H9 (cell line): ENCODE measurements around the gene ZNF609. TPM values are rescaled to one million over a fixed set of nuclear protein-coding genes. Genes with fewer than 3 reads are reported as not detected.

Experiments used
- DNase-seq: peaks from one replicate; pipeline ENCODE4 v3.0.0-alpha.2; 2017
- H2AFZ ChIP-seq: one replicate; pipeline ENCODE4 v1.6.1; 2013; ENCODE audit warnings: mild to moderate bottlenecking, low read length, control low read depth, moderate library complexity
- H2AK5ac ChIP-seq: 2 replicates; pipeline ENCODE4 v1.6.1; 2013; ENCODE audit warnings: low read length, control low read depth, mixed read lengths; ENCODE audit not compliant: insufficient read length
- H2BK120ac ChIP-seq: one replicate; pipeline ENCODE4 v1.6.1; 2013; ENCODE audit warnings: low read depth, mild to moderate bottlenecking, low read length, control low read depth, inconsistent platforms; ENCODE audit not compliant: poor library complexity, severe bottlenecking
- H2BK12ac ChIP-seq: 2 replicates; pipeline ENCODE4 v1.6.1; 2013; ENCODE audit warnings: low read length, control low read depth, mixed read lengths, low read depth; ENCODE audit not compliant: insufficient read length
- H2BK15ac ChIP-seq: 2 replicates; pipeline ENCODE4 v1.6.1; 2013; ENCODE audit warnings: low read depth, low read length, control low read depth
- H2BK20ac ChIP-seq: one replicate; pipeline ENCODE4 v1.6.1; 2013; ENCODE audit warnings: low read depth, mild to moderate bottlenecking, low read length, control low read depth, inconsistent platforms; ENCODE audit not compliant: poor library complexity, severe bottlenecking
- H2BK5ac ChIP-seq: 2 replicates; pipeline ENCODE4 v1.6.1; 2013; ENCODE audit warnings: low read length, control low read depth, mixed read lengths; ENCODE audit not compliant: insufficient read length
- H3K14ac ChIP-seq: 2 replicates; pipeline ENCODE4 v1.6.1; 2013; ENCODE audit warnings: low read length, control low read depth; ENCODE audit not compliant: insufficient read depth
- H3K18ac ChIP-seq: 2 replicates; pipeline ENCODE4 v1.6.1; 2013; ENCODE audit warnings: low read depth, mild to moderate bottlenecking, mixed read lengths, low read length, control low read depth; ENCODE audit not compliant: insufficient read length
- H3K23ac ChIP-seq: 2 replicates; pipeline ENCODE4 v1.6.1; 2013; ENCODE audit warnings: low read length, control low read depth, mixed read lengths, low read depth; ENCODE audit not compliant: insufficient read length
- H3K23me2 ChIP-seq: 2 replicates; pipeline ENCODE4 v1.6.1; 2013; ENCODE audit warnings: low read depth, mild to moderate bottlenecking, mixed read lengths, low read length, control low read depth; ENCODE audit not compliant: insufficient read length, poor library complexity, severe bottlenecking
- H3K27ac ChIP-seq: 2 replicates; pipeline ENCODE4 v1.5.1; 2013; ENCODE audit warnings: low read length, control low read depth, mixed read lengths, low read depth; ENCODE audit not compliant: insufficient read length
- H3K27me3 ChIP-seq: 2 replicates; pipeline ENCODE4 v1.6.1; 2013; ENCODE audit warnings: low read length, control low read depth, inconsistent platforms; ENCODE audit not compliant: insufficient read depth
- H3K4ac ChIP-seq: 2 replicates; pipeline ENCODE4 v1.6.1; 2013; ENCODE audit warnings: low read depth, mild to moderate bottlenecking, control low read depth, inconsistent platforms, low read length, moderate library complexity
- H3K4me1 ChIP-seq: 2 replicates; pipeline ENCODE4 v1.6.1; 2013; ENCODE audit warnings: low read length, control low read depth, inconsistent platforms; ENCODE audit not compliant: insufficient read depth
- H3K4me2 ChIP-seq: 2 replicates; pipeline ENCODE4 v1.6.1; 2013; ENCODE audit warnings: low read length, control low read depth, mixed read lengths; ENCODE audit not compliant: insufficient read length, insufficient read depth
- H3K56ac ChIP-seq: 2 replicates; pipeline ENCODE4 v1.6.1; 2013; ENCODE audit warnings: low read depth, mild to moderate bottlenecking, mixed read lengths, low read length, control low read depth; ENCODE audit not compliant: insufficient read length
- H3K79me1 ChIP-seq: 2 replicates; pipeline ENCODE4 v1.6.1; 2013; ENCODE audit warnings: low read depth, mild to moderate bottlenecking, moderate library complexity, low read length, control low read depth, inconsistent platforms; ENCODE audit not compliant: insufficient read depth, poor library complexity, severe bottlenecking
- H3K79me2 ChIP-seq: 2 replicates; pipeline ENCODE4 v1.6.1; 2013; ENCODE audit warnings: low read length, control low read depth, inconsistent platforms; ENCODE audit not compliant: insufficient read depth
- H3K9ac ChIP-seq: 2 replicates; pipeline ENCODE4 v1.6.1; 2013; ENCODE audit warnings: low read length, control low read depth, mixed read lengths; ENCODE audit not compliant: insufficient read length; ENCODE audit errors: extremely low read depth
- H3K9me3 ChIP-seq: one replicate; pipeline ENCODE4 v1.6.1; 2013; ENCODE audit warnings: low read depth, low read length, inconsistent platforms; ENCODE audit not compliant: control insufficient read depth
- H3T11ph ChIP-seq: one replicate; pipeline ENCODE4 v1.6.1; 2013; ENCODE audit warnings: mild to moderate bottlenecking, low read length, control low read depth, inconsistent platforms
- H4K20me1 ChIP-seq: one replicate; pipeline ENCODE4 v1.6.1; 2013; ENCODE audit not compliant: control insufficient read depth, insufficient read length, insufficient read depth
- H4K5ac ChIP-seq: 2 replicates; pipeline ENCODE4 v1.6.1; 2013; ENCODE audit warnings: low read depth, mild to moderate bottlenecking, mixed read lengths, low read length, control low read depth; ENCODE audit not compliant: insufficient read length
- H4K8ac ChIP-seq: replicated peaks from 2 replicates; pipeline ENCODE4 v1.6.1; 2013; ENCODE audit warnings: low read length, control low read depth, mixed read lengths, low read depth; ENCODE audit not compliant: insufficient read length
- H4K91ac ChIP-seq: 2 replicates; pipeline ENCODE4 v1.6.1; 2013; ENCODE audit warnings: low read depth, mild to moderate bottlenecking, moderate library complexity, mixed read lengths, low read length, control low read depth; ENCODE audit not compliant: insufficient read length
- H3K27ac Mint-ChIP-seq, 3 experiments: 2 replicates in 2 of 3; 3 replicates in 1 of 3; pipeline ENCODE4 v1.8.0; 2020 to 2021; ENCODE audit warnings: mixed read lengths in 3 of 3, mild to moderate bottlenecking in 1 of 3, moderate library complexity in 1 of 3
- H3K27me3 Mint-ChIP-seq: 2 replicates; pipeline ENCODE4 v1.8.0; 2021; ENCODE audit warnings: low read depth, mild to moderate bottlenecking, moderate library complexity, mixed read lengths
- H3K36me3 Mint-ChIP-seq, 3 experiments: 2 replicates in 2 of 3; 3 replicates in 1 of 3; pipeline ENCODE4 v1.8.0; 2020 to 2021; ENCODE audit warnings: low read depth in 3 of 3, mixed read lengths in 3 of 3; ENCODE audit not compliant: insufficient read depth in 1 of 3
- H3K4me1 Mint-ChIP-seq, 2 experiments: 2 replicates each; pipeline ENCODE4 v1.8.0; 2020; ENCODE audit warnings: mixed read lengths in 2 of 2
- H3K4me3 Mint-ChIP-seq, 2 experiments: 2 replicates in 1 of 2; 3 replicates in 1 of 2; pipeline ENCODE4 v1.8.0; 2020 to 2021; ENCODE audit warnings: mild to moderate bottlenecking in 2 of 2, mixed read lengths in 2 of 2, moderate library complexity in 1 of 2
- H3K9me3 Mint-ChIP-seq, 2 experiments: 2 replicates in 1 of 2; 3 replicates in 1 of 2; pipeline ENCODE4 v1.8.0; 2020; ENCODE audit warnings: mild to moderate bottlenecking in 2 of 2, mixed read lengths in 2 of 2, moderate library complexity in 1 of 2
- WGBS: extraction: QIAGEN DNeasy Blood & Tissue Kit; methylation state at CpG from one replicate; pipeline ENCODE4 v1.1.7; 2013; ENCODE audit warnings: missing lambda C conversion rate, low lambda C conversion rate, mixed read lengths; ENCODE audit not compliant: insufficient read length; ENCODE audit errors: extremely low coverage; 5-methylcytosine and 5-hydroxymethylcytosine counted together
- total RNA-seq: library from RNA; stranded (reverse); gene quantifications from 2 replicates; pipeline ENCODE4 v1.2.1, GENCODE V29; 2021
- TF ChIP-seq, protein P1 (sequence below): fragments of 200-600 bp; sonication (generic); conservative IDR thresholded peaks from 3 replicates; pipeline ENCODE4 v1.8.0; 2021; ENCODE audit warnings: antibody characterized with exemption, mild to moderate bottlenecking

Gene ZNF609
- total RNA-seq, 1 experiment from 2014 or later, result 45.3 TPM

DNA sequence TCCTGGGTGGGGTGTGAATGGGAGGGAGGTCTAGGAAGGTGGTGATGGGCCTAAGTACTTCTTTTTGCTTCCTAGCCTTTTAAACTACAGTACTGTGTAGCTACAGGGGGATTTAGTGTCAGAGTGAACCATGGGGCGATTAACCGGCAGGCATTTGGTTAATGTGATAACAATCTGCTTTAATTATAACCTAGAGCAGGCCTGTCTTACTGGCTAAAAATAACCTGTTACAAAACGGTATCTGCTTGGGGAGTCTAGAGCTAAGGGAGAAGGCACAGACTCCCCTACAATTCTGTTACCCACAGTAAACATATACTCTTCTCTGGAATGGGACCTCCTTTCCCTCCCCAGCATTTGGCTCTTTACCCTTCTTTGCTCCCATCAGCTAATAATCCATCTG is 229.6 kb downstream of the ZNF609 start:
- Histone ChIP-seq H2AFZ (no peak overlapping the region), H4K20me1 (no peaks in the 10 kb centered on the region)

More for the DNA sequence above, 229.6 kb downstream of the ZNF609 start:
- no peaks in the 10 kb centered on the region; the same call in 1 of the 2 replicates for H3K79me2 ChIP-seq
- no peak overlapping the region for H3K18ac ChIP-seq
- H3K4me1 ChIP-seq, result peaks cover 5% of the 10 kb centered on the region; the same call in 1 of the 2 replicates
- Mint-ChIP-seq H3K4me1 (peaks cover 50 to 62% of the 10 kb centered on the region in 2 experiments), H3K36me3 (peaks cover 58 to 93% (median 71%) of the 10 kb centered on the region in 3 experiments; a peak in 6 of 7 replicates), H3K27ac (peak overlapping the region in 1 of 3 experiments; percentile 92; a peak in 3 of 7 replicates), H3K4me3 (no peak overlapping the region), H3K27me3 (peaks cover 2% of the 10 kb centered on the region; the same call in 1 of the 2 replicates), H3K9me3 (no peaks in the 10 kb centered on the region)
- no CpG with 5 or more reads among the region's 3 CpGs for WGBS
- no peaks in the 10 kb centered on the region for H3K27me3 ChIP-seq
- no peaks in the 10 kb centered on the region for H3K9me3 ChIP-seq
- no peak overlapping the region for H3K23ac ChIP-seq
- H3K23me2 ChIP-seq, result no peaks in the 10 kb centered on the region
- no peak overlapping the region for H3K56ac ChIP-seq
- H2BK15ac ChIP-seq, result no peak overlapping the region
- H2BK120ac ChIP-seq, result no peak overlapping the region
- H3K4ac ChIP-seq, result no peak overlapping the region
- no peak for DNase-seq
- TF ChIP-seq, protein P1, sequence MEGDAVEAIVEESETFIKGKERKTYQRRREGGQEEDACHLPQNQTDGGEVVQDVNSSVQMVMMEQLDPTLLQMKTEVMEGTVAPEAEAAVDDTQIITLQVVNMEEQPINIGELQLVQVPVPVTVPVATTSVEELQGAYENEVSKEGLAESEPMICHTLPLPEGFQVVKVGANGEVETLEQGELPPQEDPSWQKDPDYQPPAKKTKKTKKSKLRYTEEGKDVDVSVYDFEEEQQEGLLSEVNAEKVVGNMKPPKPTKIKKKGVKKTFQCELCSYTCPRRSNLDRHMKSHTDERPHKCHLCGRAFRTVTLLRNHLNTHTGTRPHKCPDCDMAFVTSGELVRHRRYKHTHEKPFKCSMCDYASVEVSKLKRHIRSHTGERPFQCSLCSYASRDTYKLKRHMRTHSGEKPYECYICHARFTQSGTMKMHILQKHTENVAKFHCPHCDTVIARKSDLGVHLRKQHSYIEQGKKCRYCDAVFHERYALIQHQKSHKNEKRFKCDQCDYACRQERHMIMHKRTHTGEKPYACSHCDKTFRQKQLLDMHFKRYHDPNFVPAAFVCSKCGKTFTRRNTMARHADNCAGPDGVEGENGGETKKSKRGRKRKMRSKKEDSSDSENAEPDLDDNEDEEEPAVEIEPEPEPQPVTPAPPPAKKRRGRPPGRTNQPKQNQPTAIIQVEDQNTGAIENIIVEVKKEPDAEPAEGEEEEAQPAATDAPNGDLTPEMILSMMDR, result no peak
- H2BK20ac ChIP-seq, result no peak overlapping the region
- no peak overlapping the region for H4K5ac ChIP-seq
- H2AK5ac ChIP-seq, result no peak overlapping the region
- H3K27ac ChIP-seq, result no peak overlapping the region
- no peak overlapping the region for H3T11ph ChIP-seq
- no peak overlapping the region for H3K4me2 ChIP-seq
- no peak overlapping the region for H3K9ac ChIP-seq
- H4K8ac ChIP-seq, result no peak overlapping the region
- H2BK5ac ChIP-seq, result no peak overlapping the region
- peaks cover 10% of the 10 kb centered on the region for H3K79me1 ChIP-seq
- H3K14ac ChIP-seq, result no peak overlapping the region
- H4K91ac ChIP-seq, result no peak overlapping the region
- H2BK12ac ChIP-seq, result no peak overlapping the region
